ENCODE data around the gene ADCY6. TPM values are rescaled to one million over a fixed set of nuclear protein-coding genes. Genes with fewer than 3 reads are reported as not detected.

The ADCY6 gene
- 0.43 and 0.48 TPM in 2 replicates for polyA plus RNA-seq

DNA sequence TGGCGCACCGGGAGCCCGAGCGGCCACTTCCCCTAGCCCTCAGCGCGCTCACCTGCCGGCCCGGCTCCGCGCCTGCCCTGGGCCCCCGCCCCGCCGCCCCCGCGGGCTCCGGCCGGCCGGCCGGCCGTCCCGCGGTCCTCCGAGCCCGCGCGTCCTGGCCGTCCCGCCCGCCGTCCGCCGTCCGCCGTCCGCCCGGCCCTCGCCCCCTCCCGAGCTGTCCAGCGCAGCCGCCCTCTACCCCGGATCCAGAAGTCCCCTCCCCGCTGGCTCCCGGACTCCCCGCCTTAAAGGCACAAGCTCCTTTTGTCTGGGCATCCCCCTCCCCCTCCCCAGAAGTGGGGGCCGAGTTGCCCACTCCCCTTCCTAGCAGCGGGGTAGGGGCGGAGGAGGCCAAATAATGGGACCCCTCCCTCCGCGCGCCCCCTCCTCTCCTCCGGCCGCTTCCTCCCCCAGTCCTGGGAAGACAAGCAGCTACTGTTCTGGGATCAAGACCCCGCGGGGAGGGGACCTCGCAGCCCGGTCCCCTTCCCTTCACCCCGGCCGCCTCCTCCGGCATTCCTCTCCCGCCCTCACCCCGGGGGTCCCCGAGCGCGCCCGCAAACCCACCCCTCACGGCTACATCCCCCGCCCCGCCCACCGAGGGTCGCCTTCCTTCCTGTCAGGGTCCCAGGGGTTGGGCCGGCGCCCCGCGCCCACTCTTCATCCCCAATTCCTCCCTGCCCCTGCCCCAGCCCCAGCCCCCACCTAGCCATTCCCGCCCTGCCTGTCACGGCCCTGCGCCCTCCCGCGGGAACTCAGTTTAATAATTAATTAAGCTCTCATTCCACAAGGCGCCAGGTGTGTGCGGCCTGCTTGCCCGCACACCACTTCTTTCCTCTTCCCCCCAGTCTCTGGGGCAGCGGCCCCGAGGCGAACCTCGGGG lies at the start of gene ADCY6:
Gene ADCY6, minus strand, starts transcription at position 236 of the 922 bp plus-strand sequence. CDS start 5,655 bp downstream, outside the sequence.

GRCh38 chr12:48817873-48818830 lies 29.3 kb upstream of the ADCY6 start, which contains the start of gene CACNB3:
Gene CACNB3, plus strand, starts transcription at chr12:48818496. Its CDS starts 434 bp downstream, at chr12:48818930.

GRCh38 chr12:48716493-48717251 lies 72.2 kb downstream of the ADCY6 start, which contains the start of gene CCNT1:
Gene CCNT1, minus strand, starts transcription at chr12:48716707. Its CDS starts 32 bp downstream, at chr12:48716675.

Other genes with a start within 250 kb of the ADCY6 start
- gene LALBA, start 219.0 kb downstream of the ADCY6 start, polyA plus RNA-seq = not detected in 2 replicates
- 10.5 and 17.2 TPM in 2 replicates for gene KANSL2, start 106.9 kb downstream of the ADCY6 start, polyA plus RNA-seq
- 5.7 and 17.9 TPM in 2 replicates for gene CCNT1, start 72.4 kb downstream of the ADCY6 start, polyA plus RNA-seq
- 2.0 and 15.5 TPM in 2 replicates for gene CACNB3, start 29.4 kb upstream of the ADCY6 start, polyA plus RNA-seq
- 7.4 and 11.5 TPM in 2 replicates for gene DDX23, start 63.1 kb upstream of the ADCY6 start, polyA plus RNA-seq
- gene RND1, start 76.8 kb upstream of the ADCY6 start, polyA plus RNA-seq = 1.6 and 3.0 TPM in 2 replicates
- 2.2 and 3.1 TPM in 2 replicates for gene FKBP11, start 136.4 kb upstream of the ADCY6 start, polyA plus RNA-seq
- gene ARF3, start 168.4 kb upstream of the ADCY6 start, polyA plus RNA-seq = 44.7 and 65.0 TPM in 2 replicates
- gene WNT10B, start 182.6 kb upstream of the ADCY6 start, polyA plus RNA-seq = 3.2 TPM in 1 of 2 replicates, not detected in the other
- not detected in 2 replicates for gene WNT1, start 189.2 kb upstream of the ADCY6 start, polyA plus RNA-seq
- gene DDN, start 210.3 kb upstream of the ADCY6 start, polyA plus RNA-seq = 0.10 and 1.3 TPM in 2 replicates
- 47.6 and 66.8 TPM in 2 replicates for gene PRKAG1, start 229.7 kb upstream of the ADCY6 start, polyA plus RNA-seq